ENCODE results near the gene SCAANT1. TPM values are rescaled to one million over a fixed set of nuclear protein-coding genes. Genes with fewer than 3 reads are reported as not detected.

Gene SCAANT1
- total RNA-seq, 1 donor from 2014 or later = not detected

DNA sequence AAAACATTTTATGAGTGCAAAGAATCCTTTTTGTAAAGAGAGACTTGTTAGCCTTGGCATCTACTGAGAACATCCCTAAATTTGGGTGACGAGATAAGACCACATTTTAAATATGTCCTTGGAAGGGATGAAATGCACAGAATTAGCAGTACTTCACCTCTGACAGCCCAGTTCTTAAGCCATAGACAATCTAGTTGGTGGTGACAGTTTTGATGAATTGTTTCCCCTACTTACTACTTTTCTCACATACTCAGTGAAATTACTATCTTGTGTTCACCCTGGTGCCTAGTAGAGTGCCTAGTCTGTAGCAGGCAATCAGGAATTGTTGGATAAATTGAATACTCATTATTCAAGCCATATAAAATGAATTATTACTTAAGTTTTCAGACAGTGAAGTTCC lies 3.4 kb downstream of the SCAANT1 start:
- Histone ChIP-seq H3K36me3 (peaks cover 5% of the 10 kb centered on the region), H3K4me3 (no peak overlapping the region), H3K27me3 (ENCODE audit: low read depth) (no peaks in the 10 kb centered on the region), H3K27ac (no peak overlapping the region), H3K4me1 (peaks cover 29% of the 10 kb centered on the region), H3K9me3 (no peaks in the 10 kb centered on the region)
- no peak for DNase-seq
- no peak for ATAC-seq
- intact Hi-C loops (cut with DNase I) = no loop called here
- TF ChIP-seq, protein P1, sequence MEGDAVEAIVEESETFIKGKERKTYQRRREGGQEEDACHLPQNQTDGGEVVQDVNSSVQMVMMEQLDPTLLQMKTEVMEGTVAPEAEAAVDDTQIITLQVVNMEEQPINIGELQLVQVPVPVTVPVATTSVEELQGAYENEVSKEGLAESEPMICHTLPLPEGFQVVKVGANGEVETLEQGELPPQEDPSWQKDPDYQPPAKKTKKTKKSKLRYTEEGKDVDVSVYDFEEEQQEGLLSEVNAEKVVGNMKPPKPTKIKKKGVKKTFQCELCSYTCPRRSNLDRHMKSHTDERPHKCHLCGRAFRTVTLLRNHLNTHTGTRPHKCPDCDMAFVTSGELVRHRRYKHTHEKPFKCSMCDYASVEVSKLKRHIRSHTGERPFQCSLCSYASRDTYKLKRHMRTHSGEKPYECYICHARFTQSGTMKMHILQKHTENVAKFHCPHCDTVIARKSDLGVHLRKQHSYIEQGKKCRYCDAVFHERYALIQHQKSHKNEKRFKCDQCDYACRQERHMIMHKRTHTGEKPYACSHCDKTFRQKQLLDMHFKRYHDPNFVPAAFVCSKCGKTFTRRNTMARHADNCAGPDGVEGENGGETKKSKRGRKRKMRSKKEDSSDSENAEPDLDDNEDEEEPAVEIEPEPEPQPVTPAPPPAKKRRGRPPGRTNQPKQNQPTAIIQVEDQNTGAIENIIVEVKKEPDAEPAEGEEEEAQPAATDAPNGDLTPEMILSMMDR (IDR thresholded peaks at IDR 0.05) = no peak

DNA sequence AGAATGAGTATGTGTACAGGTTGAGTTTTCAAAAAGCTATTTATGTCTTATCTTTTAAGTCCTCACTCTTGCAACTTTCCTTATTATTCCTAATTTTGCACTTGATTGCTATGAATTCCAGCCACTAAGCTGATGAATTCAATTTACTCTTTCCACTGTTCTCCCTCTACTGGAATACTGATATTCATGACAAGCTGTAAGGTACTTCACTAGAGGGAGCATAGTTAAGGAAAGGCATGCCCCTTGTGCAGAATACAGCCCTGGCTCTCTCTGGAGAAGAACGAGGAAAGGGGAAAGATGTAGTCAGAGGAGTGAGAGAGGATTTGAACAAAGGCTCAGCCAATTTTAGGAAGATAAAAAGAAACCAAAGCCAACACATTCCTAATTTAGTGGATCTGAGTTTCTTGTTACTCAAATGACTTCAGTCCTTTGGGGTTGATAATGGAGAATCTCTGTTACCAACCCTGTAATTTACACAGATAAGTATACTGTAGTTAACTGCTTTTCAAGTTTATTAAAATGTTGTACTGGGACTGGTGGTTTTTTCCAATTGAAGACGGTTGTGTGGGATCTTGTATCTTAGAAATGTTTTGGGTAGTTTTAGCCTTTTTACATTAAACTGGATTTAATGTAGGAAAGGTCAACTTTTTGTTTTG lies 4.0 kb downstream of the SCAANT1 start:
- TF ChIP-seq, protein P1 (IDR thresholded peaks at IDR 0.05) = no peak
- Histone ChIP-seq H3K27me3 (ENCODE audit: low read depth) (no peaks in the 10 kb centered on the region), H3K9me3 (no peaks in the 10 kb centered on the region), H3K27ac (no peak overlapping the region), H3K36me3 (peaks cover 5% of the 10 kb centered on the region), H3K4me3 (no peak overlapping the region), H3K4me1 (peaks cover 23% of the 10 kb centered on the region)
- no peak for ATAC-seq
- intact Hi-C loops (cut with DNase I) = no loop called here
- DNase-seq = no peak

DNA sequence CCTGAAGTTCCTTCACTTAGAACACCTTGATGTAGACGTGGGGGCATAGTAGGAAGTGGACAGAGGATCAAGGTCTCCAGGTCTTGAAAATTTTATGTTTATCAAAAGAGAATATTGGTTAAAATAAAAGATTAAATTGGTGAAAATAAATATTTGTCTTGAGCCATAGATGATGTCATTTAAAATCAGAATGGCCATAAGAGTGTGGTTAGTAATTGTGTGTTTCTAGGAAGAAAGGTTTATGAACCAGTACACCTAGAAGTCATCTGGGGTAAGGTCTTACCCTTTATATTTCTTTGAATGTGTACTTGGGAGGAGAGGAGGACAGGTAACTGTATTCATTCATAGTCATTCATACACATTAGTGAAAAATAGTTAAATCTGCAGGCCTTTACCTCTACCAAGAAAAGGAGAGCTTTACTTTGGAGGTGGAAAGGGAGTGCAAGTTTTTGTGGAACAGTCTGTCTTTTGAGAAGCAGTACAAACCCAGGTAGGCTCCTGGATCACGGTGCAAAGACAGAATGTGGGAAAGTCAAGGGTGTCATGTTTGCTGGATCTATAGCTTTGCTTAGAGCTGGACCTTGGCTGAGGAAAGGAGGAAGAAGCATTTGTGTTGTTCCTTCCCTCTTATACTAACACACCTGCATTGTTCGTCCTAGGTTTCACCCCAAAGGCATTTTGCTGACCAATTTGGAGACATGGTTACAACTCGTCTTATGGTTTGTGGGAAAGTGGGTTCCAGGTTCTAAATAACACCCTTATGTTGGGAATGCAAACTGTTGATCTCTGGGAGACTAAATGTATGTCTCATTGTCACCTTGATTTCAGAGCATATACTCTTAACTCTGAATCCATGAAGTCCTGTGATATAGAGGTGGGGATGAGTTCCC lies 6.2 kb downstream of the SCAANT1 start:
- no peak overlapping the region for H3K27ac ChIP-seq
- no peak overlapping the region for H3K4me3 ChIP-seq
- no peak for DNase-seq
- peaks cover 5% of the 10 kb centered on the region for H3K36me3 ChIP-seq
- ATAC-seq = no peak
- no peaks in the 10 kb centered on the region for H3K27me3 ChIP-seq (ENCODE audit: low read depth)
- peaks cover 15% of the 10 kb centered on the region for H3K4me1 ChIP-seq
- intact Hi-C loops (cut with DNase I) = no loop called here
- TF ChIP-seq, protein P1 (IDR thresholded peaks at IDR 0.05) = no peak
- H3K9me3 ChIP-seq = no peaks in the 10 kb centered on the region

DNA sequence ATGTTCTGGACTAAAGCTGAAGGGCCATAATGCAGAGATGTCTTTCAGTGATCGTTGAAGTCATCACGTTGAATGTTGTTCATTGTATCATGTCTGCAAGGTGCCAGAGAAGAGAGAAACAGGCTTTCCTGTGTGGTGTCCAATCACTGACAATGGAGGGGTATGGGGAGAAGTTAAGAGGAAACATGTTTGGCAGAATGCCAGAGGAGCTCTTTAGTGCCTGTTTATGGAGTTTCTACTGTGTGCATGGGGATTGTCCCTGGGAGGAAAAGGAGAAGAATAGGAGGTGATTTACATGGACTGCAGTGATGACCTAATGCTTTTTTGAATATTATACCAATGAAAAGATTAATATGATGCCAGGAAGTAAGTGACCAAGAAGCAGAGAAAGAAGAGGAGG lies 11.7 kb downstream of the SCAANT1 start:
- no peak for DNase-seq

DNA sequence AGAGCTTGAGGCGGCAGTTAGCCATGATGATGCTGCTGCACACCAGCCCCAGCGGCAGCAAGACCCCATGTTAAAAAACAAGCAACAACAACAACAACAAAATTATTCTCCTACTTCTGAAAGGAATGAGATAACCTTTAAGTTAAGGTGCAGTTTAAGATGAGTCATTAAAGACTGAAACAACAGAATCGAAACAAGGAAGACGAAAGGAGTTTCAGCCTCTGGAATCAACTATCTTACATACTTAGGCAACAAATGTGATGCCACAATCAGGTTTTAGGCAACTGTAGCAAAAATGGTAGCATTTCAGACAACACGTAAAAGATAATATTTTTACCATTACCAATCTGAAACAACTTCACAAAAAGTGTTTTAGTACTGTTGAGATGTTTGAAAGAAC lies 12.2 kb downstream of the SCAANT1 start:
- Histone ChIP-seq H3K27ac (no peak overlapping the region), H3K4me3 (no peak overlapping the region), H3K4me1 (peaks cover 17% of the 10 kb centered on the region), H3K9me3 (no peaks in the 10 kb centered on the region), H3K27me3 (ENCODE audit: low read depth) (no peaks in the 10 kb centered on the region), H3K36me3 (peaks cover 17% of the 10 kb centered on the region)
- no peak for DNase-seq
- TF ChIP-seq, protein P1 (IDR thresholded peaks at IDR 0.05) = no peak
- intact Hi-C loops (cut with DNase I) = no loop called here
- no peak for ATAC-seq

More for the DNA sequence above, 11.7 kb downstream of the SCAANT1 start:
- no peak for ATAC-seq
- H3K27me3 ChIP-seq (ENCODE audit: low read depth) = no peaks in the 10 kb centered on the region
- no peak overlapping the region for H3K4me3 ChIP-seq
- H3K36me3 ChIP-seq = peaks cover 22% of the 10 kb centered on the region
- TF ChIP-seq, protein P1 (IDR thresholded peaks at IDR 0.05) = no peak
- H3K9me3 ChIP-seq = no peaks in the 10 kb centered on the region
- peaks cover 13% of the 10 kb centered on the region for H3K4me1 ChIP-seq
- H3K27ac ChIP-seq = no peak overlapping the region
- intact Hi-C loops (cut with DNase I) = no loop called here

Measured in lower lobe of right lung (tissue), 2 donors.